IPS DF 4.7 (cell line): Measurements from ENCODE around the gene AGPS.
"Not testable (repeated sequence)": the region's sequence is repeated elsewhere in the genome, so short reads cannot be mapped to it uniquely, and the experiment has no call there.

ENCODE experiments used
- DNase-seq: peaks from one replicate; pipeline ENCODE4 v3.0.0-alpha.2; 2013; ENCODE audit warnings: low spot score; ENCODE audit errors: extremely low read depth

Gene AGPS

DNA sequence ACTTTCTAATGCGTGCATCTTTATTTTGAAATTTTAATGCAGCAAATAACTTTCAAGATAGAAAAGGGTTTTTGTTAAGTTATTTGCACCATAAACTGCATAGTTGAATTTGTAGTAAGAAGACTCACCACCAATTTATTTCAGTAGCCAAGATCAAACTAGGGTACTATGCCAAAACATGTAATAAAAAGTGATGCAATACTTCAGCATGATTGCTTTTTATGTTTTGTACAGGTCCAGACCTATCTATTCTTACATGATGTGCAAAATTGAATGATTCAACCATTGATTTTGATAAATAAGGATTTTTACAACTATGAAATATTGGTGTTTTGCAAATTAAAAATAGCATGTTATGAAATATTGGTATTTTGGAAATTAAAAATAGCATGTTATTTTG, 26.7 kb downstream of the AGPS start:
- no peak for DNase-seq

DNA sequence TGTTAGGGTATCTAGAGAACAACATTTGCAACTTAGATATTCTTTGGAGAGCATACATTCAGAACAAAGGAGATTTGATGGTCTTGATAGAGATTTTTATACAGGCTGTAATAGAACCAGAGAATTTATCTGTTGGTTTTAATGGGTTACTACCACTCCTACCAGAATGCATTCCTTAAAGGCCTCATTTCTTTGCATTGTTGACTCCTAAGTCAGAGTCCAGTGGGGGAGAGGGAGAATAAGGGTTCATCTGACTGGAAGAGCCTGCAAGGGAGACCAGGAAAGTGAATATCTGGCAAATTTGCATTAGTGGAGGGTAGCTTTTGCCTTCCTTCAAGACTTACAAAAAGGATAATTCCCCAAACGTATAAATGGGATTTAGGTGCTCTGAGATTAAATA, 29.7 kb downstream of the AGPS start:
- DNase-seq = no peak

DNA sequence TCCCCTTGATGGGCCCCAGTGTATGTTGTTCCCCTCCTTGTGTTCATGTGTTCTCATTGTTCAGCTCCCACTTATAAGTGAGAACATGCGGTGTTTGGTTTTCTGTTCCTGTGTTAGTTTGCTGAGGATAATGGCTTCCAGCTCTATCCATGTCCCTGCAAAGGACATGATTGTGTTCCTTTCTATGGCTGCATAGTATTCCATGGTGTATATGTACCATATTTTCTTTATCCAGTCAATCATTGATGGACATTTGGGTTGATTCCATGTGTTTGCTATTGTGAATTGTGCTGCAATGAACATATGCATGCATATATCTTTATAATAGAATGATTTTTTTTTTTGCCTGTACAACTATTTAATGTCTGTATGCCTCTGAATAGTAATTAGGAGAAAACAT, 31.5 kb downstream of the AGPS start:
- not testable (repeated sequence) for DNase-seq

DNA sequence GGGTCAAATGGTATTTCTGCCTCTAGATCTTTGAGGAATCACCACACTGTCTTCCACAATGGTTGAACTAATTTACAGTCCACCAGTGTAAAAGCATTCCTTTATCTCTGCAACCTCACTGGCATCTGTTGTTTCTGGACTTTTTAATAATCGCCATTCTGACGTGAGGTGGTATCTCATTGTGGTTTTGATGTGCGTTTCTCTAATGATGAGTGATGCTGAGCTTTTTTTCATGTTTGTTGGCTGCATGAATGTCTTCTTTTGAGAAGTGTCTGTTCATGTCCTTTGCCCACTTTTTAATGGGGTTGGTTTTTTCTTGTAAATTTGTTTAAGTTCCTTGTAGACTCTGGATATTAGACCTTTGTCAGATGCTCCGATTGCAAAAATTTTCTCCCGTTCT, 32.0 kb downstream of the AGPS start:
- DNase-seq = not testable (repeated sequence)

DNA sequence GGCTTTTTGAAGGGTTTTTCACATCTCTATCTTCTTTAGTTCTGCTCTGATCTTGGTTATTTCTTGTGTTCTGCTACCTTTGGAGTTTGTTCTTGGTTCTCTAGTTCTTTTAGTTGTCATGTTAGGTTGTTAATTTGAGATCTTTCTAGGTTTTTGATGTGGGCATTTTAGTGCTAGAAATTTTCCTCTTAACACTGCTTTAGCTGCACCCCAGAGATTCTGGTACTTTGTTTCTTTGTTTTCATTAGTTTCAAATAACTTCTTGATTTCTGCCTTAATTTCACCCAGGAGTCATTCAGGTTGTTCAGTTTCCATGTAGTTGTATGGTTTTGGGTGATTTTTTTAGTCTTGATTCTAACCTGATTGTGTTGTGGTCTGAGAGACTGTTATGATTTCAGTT, 34.7 kb downstream of the AGPS start:
- DNase-seq = no peak

DNA sequence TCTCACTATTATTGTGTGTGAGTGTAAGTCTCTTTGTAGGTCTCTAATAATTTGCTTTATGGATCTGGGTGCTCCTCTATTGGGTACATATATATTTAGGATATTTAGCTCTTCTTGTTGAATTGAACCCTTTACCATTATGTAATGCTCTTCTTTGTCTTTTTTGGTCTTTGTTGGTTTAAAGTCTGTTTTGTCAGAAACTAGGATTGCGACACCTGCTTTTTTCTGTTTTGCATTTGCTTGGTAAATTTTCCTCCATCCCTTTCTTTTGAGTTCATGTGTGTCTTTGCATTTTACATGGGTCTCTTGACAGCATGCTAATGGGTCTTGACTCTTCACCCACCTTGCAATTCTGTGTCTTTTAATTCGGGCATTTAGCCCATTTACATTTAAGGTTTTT, 35.4 kb downstream of the AGPS start:
- not testable (repeated sequence) for DNase-seq

DNA sequence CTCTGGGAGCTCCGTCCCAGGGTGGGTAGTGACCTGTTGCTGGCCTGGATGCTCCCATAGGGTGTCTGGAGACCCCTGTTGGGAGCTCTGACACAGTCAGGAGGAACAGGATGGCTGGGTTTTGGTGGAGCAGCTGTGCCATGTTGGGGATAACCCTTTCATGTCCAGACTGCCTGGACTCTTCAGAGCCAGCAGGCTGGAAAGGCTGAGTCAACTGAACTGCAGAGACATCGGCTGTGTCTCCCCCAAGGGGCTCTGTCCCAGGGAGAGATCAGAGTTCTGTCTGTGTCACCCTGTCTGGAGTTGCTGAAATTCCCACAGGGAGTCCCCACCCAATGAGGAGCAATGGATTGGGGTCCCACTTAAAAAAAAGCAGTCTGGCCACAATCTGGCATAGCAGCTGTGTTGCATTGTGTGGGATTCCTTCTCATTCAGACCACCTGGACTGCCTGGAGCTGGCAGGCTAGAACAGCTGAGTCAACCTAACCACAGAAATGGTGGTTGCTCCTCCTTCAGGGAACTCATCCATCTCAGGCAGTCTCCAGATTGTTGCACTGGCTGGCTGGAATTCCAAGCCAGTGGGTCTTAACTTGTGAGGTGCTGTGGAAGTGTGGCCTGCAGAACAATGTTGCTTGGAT, 37.2 kb downstream of the AGPS start:
- no peak for DNase-seq

DNA sequence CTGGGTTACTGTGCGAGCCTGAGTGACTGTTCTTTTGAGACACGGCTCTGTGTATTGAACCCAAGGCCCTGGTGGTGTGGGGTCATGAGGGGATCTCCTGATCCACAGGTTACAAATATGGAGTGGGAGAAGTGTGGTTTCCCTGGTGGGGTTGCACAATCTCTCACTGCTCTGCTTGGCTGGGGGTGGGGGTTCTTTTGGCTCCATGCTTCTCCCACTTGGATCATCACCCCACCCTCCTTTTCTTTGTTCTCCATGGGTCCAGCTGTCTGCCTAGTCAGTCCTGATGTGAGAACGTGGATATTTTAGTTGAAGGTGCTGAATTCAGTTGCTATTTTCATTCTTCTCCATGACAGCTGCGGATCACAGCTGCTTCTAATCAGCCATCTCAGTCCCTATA, 37.8 kb downstream of the AGPS start:
- no peak for DNase-seq

DNA sequence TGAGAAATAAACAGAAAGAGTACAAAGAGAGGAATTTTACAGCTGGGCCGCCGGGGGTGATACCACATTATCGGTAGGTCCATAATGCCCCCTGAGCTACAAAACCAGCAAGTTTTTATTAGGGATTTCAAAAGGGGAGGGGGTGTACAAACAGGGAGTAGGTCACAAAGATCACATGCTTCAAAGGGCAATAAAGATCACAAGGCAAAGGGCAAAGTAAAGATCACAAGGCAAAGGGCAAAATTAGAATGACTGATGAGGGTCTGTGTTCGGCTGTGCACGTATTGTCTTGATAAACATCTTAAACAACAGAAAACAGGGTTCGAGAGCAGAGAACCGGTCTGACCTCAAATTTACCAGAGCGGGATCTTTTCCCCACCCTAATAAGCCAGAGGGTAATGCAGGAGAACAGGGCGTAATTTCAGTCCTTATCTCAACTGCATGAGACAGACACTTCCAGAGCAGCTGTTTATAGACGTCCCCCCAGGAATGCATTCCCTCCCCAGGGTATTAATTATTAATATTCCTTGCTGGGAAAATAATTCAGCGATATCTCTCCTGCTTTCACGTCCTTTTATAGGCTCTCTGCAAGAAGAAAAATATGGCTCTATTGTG, 38.6 kb downstream of the AGPS start:
- not testable (repeated sequence) for DNase-seq

DNA sequence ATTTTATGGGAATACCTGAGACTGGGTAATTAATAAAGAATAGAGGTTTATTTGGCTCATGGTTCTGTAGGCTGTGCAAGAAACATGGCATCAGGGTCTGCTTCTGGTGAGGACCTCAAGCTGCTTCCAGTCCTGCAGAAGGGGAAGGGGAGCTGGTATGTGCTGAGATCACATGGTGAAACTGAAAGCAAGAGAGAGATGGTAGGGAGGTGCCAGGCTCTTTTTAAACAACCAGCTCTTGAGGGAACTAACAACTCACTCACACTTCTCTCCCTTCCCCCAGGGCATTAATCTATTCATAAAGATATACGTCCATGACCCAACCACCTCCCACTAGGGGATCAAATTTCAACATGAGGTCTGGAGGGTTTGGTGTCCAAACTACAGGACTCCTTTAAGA, 40.1 kb downstream of the AGPS start:
- no peak for DNase-seq

DNA sequence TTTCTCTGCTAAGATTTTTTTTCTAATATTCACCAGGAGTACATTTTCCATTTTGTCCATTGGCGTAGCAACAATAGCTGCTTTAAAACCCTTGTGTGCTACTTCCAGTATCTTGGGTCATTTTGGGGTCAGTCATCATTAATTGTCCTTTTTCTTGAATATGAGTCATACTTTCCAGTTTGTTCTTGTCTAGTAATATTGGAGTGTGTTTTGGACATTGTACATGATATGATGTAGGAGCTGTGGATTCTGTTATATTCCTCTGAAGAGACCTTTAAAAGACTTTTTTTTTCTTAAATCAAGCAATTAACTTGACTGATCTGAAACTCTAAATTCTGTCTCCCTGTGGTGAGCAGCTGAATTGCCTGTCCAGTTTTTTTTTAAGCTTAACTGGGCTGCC, 40.8 kb downstream of the AGPS start:
- no peak for DNase-seq

DNA sequence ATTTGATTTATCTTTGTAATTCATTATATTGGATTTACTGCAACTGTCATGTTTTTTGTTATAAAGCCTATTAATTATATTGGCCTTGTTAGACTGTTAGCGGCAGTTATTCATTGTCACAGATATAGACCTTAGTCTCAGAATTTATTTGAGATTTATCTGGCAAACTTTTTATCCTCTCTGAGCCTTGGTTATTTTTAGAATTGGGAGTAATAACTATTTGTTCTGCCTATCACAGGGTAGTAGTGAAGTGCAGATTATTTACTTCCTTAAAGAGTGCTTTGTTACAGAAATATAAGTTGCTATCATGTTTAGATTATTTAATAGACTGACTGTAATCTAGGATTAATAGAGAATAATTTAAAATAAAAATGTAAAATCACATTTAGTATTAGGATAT, 41.9 kb downstream of the AGPS start:
- no peak for DNase-seq

DNA sequence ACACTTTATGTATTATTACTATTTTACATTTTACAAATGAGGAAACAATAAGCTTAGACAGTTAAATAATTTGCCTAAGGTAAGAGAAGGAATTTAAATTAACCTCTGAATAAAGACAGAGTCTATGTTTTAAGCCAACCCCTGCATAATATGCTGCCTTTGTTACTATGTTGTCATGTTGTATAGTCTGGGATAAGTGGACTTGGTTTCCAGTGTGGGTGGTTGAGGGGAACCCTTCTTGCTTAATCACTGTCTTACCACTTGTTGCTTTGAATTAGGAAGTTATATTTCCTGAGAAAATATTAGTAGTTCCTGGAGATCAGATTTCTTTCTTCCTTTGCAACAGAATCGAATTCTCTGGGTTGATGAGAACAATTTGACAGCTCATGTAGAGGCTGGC, 52.6 kb downstream of the AGPS start:
- no peak for DNase-seq

DNA sequence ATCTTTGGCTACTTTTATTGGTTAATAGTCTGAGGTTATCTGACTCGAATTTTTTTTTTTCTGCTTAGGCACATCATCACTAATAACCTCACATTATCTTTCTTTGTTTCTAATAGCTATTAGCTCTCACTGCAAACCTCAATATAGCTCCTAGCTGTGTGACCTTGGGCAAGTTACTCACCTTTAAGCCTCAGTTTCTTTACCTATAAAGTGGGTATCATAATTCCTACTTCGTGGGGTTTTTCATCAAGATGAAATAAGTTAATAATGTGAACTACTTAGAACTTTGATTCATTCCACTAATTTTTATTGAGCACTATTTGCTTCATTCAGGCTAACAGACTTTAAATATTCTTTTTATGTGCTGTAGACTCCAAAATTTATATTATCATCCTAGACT, 55.5 kb downstream of the AGPS start:
- no peak for DNase-seq

DNA sequence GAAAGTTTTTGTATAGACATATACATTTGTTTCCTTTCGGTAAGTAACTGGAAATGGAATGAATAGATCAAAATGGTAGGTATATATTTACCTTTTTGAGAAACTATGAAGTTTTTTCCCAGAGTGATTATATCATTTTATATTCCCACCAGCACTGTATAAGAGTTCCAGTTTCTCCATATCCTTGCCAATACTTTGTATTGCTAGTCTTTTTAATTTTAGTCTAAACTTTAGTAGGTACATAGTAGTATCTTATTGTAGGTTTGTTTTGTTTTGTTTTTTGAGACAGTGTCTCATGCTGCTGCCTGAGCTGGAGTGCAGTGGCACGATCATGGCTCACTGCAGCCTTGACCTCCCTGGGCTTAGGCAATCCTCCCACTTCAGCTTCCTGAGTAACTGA, 56.6 kb downstream of the AGPS start:
- no peak for DNase-seq

DNA sequence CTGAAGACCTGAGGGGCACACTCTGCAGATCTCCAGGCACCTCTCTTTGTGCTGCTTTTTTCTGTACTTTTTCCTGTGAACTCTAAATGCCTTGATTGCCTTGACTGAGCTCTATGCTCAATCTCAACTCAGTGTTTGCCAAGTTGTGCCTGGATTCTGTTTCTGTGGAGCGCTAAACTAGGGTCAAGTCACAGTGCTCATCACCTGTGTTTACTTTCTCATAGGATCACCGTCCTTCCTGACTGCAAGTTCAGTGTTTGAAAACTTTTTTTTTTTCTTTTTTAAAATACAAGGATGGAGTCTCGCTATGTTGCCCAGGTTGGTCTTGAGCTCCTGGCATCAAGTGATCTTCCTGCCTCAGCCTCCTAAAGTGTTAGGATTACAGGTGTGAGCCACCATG, 62.6 kb downstream of the AGPS start:
- DNase-seq = no peak

DNA sequence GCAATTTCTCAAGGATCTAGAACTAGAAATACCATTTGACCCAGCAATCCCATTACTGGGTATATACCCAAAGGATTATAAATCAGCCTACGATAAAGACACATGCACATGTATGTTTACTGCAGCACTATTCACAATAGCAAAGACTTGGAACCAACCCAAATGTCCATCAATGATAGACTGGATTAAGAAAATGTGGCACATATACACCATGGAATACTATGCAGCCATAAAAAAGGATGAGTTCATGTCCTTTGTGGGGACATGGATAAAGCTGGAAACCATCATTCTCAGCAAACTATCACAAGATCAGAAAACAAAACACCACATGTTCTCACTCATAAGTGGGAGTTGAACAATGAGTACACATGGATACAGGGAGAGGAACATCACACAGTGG, 67.2 kb downstream of the AGPS start:
- not testable (repeated sequence) for DNase-seq

DNA sequence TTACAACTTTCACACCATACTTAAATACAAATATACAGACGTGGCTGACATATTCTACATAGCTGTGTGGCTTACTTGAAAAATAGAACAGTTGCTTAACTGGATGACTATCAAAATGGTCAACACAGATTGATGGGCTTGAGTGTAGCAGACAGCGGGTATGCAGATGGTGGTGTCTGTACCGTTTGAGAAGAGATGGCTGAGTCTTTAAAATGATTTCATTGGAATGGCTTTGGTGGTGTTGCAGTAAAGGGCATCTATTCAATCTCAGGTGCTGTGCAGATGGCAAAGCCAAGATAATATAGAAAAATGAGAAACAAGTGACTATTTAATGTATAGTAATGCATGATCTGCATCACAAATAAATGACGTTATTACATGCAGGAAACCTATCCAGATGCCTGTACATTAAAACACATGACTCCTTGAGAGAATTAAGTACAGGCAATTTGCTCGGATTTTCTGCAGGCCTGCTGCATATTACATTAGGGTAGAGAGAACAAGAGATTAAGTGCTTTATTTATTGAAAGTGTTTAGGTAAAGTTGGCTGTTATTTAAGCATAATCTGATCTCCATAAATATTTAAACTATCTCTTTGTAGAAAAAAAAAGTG, 68.5 kb downstream of the AGPS start:
- no peak for DNase-seq

DNA sequence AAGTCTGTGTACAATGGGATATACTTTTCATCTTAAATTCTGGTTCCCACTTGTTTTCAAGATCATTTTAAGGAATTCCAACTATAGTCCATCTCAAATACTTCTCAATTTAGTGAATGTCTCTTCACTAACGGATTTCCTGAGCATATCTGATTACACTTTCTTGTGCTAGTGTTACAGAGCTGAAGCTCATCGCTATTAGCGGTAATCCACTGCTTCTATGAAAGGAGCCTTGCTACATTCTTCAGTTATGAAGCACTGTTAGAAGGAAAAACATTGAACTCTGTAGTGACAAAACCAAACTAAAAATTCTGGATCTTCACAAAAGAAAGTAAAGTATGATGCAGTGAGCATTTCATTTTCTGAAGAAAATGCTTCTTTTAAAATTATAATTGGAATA, 72.0 kb downstream of the AGPS start:
- no peak for DNase-seq

DNA sequence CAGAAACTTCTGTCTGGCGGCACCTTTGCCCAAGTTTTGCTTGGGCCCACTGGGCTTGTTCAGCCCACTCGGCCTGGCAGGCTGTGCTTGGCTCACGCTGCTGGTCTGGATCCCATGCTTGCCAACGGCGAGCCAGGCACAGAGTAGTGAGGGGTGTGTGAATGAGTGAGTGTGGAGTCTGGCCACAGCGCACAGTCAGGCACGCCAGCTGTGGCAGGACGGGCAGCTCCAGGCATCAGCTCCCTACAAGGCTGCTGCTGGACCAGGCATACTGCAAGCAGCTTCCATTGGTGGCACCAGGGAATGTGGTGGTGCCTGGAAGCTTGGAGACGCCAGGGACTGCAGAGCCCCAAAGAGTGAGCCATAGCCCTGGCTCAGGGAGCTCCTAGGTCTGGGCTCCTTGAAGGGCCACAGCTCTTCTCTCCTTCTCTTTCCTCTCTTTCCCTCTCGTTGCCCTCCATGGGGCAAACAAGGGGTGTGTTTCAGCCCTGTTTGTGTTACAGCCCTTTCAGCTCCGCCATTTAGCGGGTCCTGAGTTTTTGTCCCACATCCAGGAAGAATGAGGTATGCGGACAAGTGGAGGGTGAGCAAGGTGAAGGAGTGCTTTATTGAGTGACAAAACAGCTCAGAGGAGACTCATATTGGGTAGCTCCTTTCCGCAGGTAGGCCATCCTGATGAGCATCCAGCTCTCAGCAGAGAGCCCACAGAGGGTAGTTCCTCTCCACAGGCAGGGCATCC, 73.0 kb downstream of the AGPS start:
- DNase-seq = no peak

DNA sequence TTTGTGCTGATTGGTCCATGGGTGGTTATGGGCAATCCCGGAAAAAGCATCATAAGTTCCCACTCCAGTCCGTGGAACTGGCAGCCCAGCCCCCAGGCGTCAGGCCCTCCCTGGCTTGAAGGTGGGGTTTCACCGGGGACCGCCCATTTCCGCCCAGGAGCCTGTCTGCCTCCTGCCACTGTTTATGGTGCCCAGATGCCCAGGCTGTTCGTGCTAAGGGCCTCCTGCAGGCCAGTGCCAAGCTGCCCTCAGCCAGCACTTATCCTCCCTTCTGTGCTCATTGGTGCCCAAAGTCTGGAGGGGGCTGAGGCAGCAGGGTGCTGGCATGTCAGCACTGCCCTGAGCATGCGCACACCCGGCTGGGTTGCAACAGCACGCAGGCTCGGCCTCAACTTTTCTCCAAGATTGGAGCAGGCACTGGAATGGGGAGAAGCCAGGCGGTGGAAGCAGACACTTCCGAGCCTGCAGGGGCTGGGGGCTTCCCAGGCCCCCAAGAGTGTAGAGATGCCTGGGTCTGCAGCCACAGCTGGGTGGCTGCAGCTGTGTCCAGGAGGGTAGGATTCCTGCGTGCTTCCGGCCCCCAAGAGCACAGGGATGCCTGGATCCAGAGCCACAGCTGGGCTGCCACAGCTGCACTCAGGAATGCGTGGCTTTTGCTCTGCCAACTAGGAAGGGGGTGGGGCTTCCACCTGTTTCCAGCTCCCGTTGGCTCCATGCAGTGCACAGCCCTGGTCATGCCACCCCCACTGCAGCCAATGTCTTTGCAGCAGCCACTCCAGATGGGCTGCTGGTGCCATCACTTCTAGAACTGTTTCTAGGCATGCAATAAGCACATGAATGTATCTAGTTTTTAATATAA, 74.0 kb downstream of the AGPS start:
- no peak for DNase-seq

DNA sequence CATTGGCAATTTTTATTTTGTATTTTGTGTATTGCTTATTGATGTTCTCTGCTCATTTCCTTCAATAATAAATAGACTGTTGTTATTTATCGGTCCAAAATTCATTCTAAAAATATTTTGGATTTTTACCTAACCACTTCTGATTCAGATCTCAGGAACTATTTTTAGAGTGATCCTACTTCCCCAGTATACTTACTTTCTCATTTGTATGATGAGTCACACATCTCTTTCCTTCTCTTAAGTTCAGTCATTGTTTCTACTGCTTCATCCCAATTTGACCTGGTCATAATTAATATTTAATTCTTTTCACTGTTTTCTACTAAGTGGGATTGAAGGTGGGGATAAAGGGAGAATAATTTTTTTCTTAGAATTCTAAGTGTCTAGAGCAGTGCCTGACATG, 75.1 kb downstream of the AGPS start:
- DNase-seq = no peak
